ENCODE data around the gene PDE8A.

GRCh38 chr15:84992157-84992944, 10.7 kb downstream of the PDE8A start:
- TF ChIP-seq POLR2A (IDR thresholded peaks at IDR 0.05) = no peak
- TF ChIP-seq CTCF (IDR thresholded peaks at IDR 0.05) = no peak
